ENCODE results near the gene SLC25A21. TPM values are rescaled to one million over a fixed set of nuclear protein-coding genes. Genes with fewer than 3 reads are reported as not detected.

SLC25A21 gene
- total and polyA plus RNA-seq, 2 experiments from 2014 or later, result 10.6 to 12.1 TPM

- TF ChIP-seq ZNF462 (CRISPR knock-in tag; IDR thresholded peaks at IDR 0.05), result no peak
- TF ChIP-seq CREB1 (CRISPR knock-in tag; IDR thresholded peaks at IDR 0.05; ENCODE audit: low read depth), result no peak
- TF ChIP-seq EZH2 (IDR thresholded peaks at IDR 0.05; ENCODE audit: low read depth, unreplicated experiment), result no peak
- TF ChIP-seq EZH2phosphoT487 (IDR thresholded peaks at IDR 0.05; ENCODE audit: unreplicated experiment), result no peak
Measured at GRCh38 chr14:37179896-37180502, 7.6 kb upstream of the SLC25A21 start (continued).

GRCh38 chr14:37172936-37173614 is 669 bp upstream of the SLC25A21 start:
- TF ChIP-seq EZH2 (IDR thresholded peaks at IDR 0.05; ENCODE audit: low read depth, unreplicated experiment), result no peak
- TF ChIP-seq ZNF114 (CRISPR knock-in tag; IDR thresholded peaks at IDR 0.05), result no peak
- no peak for TF ChIP-seq ZNF331 (CRISPR knock-in tag; IDR thresholded peaks at IDR 0.05; ENCODE audit: low read depth)
- TF ChIP-seq ZNF462 (CRISPR knock-in tag; IDR thresholded peaks at IDR 0.05), result no peak
- TF ChIP-seq POLR2AphosphoS5 (IDR thresholded peaks at IDR 0.05; ENCODE audit: low read depth), result no peak
- ATAC-seq (no peak), DNase-seq (ENCODE audit: low spot score) (no peak)
- H3K4me2 ChIP-seq, result peak overlapping the region; percentile 90
- H3K27ac ChIP-seq (ENCODE audit: low read depth), result peak overlapping the region; percentile 91
- no peak overlapping the region for H3K27ac Mint-ChIP-seq
- H3K36me3 ChIP-seq (ENCODE audit: insufficient read depth), result no peaks in the 10 kb centered on the region
- H3F3A ChIP-seq (replicated peaks; ENCODE audit: low read depth), result peaks cover 4% of the 10 kb centered on the region; the same call in 1 of the 2 replicates
- no peaks in the 10 kb centered on the region for H4K20me1 ChIP-seq (replicated peaks; ENCODE audit: insufficient read depth)
- H3K9me2 ChIP-seq (ENCODE audit: insufficient read depth), result no peaks in the 10 kb centered on the region
- peaks cover 24% of the 10 kb centered on the region for H3K4me1 ChIP-seq (ENCODE audit: insufficient read depth)
- H3K27me3 ChIP-seq (ENCODE audit: insufficient read depth), result no peaks in the 10 kb centered on the region
- peaks cover 4% of the 10 kb centered on the region; the same call in 2 of the 3 replicates for H3K36me3 Mint-ChIP-seq (ENCODE audit: low read depth)
- peak overlapping the region; percentile 96 for H3K4me3 Mint-ChIP-seq
- H3K27me3 Mint-ChIP-seq (ENCODE audit: insufficient read depth, low read depth, poor library complexity), result peaks cover 8% of the 10 kb centered on the region
- no peaks in the 10 kb centered on the region; the same call in 2 of the 3 replicates for H3K9me3 Mint-ChIP-seq
- no peaks in the 10 kb centered on the region; the same call in 1 of the 2 replicates for H3K79me2 ChIP-seq (replicated peaks; ENCODE audit: insufficient read depth)
- peak overlapping the region; percentile 71 for H3K4me3 ChIP-seq
- peak overlapping the region; percentile 5 for H2AFZ ChIP-seq
- peaks cover 29% of the 10 kb centered on the region for H3K4me1 Mint-ChIP-seq

Measured in GM23338 (cell line).